HG02938 (cell line): ENCODE measurements around the gene MAGI1.

Source experiments
- ATAC-seq: cut with Tn5 transposase; IDR thresholded peaks from one replicate; pipeline ENCODE4 v1.9.1; 2021; ENCODE audit warnings: mild to moderate bottlenecking, moderate library complexity; ENCODE audit not compliant: unreplicated experiment

MAGI1 gene

DNA sequence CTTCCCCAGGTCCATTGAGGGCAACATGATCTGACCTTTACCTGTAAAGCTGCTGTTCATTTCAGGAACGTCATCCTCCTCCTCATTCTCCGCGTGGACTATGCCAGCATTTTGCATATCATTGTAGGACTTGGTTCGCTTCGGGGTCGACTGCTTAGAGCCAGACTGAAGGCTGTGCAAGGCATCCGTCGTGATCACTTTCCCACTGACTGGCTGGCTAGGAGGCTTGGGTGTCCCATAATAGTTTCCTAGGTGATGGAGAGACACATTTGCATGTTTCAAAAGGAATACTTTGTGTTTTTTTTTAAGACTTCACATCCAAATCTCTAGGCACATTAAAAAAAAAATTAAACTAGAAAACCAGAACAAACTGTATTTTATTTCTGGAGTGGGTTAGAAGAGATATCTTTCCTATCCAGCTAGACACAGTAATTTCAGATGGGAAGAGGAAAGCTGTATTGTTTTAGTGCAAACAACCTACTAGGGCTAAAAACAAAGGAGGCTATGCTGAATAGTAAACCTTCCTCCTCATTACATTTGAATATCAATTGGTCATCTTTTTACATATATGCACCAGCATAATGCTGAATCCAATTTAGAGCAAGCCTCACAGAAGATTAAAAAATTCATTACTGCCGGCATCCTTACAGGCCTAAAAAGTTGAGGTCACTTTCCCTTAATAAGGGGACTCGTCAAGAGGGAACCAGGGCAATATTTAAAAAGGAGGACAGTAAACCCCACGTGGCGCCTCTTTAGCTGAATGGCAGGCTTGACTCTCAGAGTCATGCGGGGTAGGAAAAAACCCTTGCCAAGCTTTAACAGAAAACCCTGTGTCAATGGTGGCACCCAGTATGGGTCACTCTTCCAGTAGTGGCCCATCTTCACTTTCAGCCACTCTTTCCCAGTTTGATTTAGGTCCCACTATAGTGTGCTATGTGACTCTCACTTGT is 559.9 kb downstream of the MAGI1 start:
- ATAC-seq, result no peak

DNA sequence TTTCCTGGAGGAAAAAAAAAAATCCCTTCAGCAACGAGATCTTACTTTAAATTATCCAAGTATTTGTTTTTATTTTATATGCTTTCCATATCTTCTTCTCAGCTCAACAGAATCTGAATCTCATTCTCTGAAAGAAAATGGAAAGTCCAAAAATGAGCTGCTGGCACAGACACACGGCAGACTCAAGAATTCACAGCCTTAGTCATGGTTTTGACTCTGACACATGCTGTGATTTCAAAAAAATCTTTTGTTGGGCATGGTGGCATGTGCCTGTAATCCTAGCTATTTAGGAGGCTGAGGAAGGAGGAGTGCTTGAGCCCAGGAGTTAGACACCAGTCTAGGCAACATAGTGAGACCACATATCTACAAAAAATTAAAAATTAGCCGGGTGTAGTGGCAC is 565.0 kb downstream of the MAGI1 start:
- no peak for ATAC-seq

DNA sequence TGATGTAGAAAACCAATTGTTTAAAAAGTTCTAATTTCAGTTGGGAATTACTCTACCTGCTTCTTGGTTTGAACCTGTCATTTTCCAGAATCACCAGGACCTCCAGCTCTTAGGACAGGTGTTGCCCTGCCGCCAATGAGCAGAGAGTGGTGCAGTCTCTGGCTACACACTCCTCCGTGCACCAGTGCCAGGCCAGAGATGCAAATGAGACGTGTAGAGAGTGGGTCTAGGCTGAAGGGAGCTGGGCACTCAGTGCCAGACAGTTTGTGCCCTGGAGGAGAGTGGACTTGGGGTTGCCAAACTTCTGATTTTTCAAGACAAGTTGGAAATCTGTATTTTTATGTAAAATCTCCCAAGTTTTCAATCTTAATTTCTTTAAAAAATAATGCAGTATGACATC is 566.2 kb downstream of the MAGI1 start:
- no peak for ATAC-seq

DNA sequence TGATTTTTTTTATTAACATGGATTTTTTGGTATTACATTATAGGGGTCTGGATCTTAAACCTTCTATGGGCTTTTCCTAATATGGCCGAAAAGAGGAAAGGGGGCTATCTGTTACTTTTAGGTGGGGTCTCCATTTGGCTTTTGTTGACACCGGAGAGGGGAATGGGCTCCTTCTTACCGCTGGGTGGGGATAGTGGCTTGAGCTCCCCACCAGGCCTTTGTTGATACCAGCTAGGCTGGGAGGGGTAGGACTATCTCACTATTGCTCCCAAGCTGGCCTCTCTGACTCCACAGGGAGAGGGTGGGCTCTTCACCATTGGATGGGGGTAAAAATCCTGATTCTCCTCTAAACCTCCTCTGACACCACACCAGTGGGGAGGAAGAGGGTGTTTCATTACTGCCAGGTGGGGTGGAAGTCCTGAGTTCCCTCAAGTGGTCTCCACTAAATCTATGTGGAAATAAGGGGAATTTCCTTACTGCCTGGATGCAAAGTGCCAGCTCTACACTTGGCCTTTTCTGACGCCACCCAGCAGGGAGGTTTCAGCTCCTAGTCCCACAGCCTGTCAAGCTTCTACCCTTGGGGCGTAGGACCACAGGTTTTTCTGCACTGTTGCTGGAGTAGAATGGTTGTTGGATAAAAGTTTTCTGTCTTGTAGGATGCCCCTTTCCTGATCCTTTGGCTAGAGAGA is 572.3 kb downstream of the MAGI1 start:
- ATAC-seq, result no peak

DNA sequence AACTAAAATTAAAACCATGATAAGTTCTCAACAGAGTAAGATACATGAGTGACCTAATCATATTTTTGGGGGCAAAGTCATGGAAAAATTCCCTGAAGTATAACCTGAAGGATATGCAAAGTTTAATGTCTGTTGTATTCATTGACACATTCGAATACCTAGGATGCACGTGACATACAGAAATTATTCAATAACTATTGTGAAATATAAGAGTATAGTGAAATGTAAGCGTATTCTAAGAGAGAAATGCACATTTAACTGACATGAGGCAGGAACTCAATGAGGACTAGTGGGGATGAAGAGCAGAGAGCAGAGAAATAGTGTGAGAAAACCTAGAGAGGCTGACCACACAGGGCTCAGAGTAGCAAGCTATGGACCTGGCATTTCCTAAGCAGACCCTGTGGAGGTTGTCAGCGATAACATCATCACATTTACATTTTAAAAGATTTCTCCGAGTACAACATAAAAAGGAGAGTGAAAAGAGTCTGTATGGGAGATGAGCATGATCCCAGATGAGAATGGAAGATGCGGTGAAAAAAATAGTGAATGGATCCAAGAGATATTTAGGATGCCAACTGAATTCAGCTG is 588.8 kb downstream of the MAGI1 start:
- ATAC-seq, result no peak

DNA sequence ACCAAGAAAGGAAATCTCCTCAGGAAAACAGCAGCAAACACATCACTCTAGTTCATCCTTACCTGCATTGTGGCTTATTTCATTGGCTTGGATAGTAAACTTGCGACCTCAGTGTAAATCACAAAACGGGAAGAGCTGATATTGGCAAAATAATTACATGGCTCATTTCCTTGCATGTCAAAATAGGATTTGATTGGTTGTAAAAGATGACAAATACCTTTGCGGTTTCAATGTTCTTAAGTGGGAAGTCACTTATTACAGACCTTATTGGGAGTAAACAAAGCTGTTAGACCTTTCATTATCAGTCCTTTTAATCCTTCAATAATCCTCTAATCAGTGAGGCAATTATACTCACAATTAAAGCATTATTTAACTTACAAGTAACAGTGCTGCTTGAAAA is 590.6 kb downstream of the MAGI1 start:
- ATAC-seq, result no peak

DNA sequence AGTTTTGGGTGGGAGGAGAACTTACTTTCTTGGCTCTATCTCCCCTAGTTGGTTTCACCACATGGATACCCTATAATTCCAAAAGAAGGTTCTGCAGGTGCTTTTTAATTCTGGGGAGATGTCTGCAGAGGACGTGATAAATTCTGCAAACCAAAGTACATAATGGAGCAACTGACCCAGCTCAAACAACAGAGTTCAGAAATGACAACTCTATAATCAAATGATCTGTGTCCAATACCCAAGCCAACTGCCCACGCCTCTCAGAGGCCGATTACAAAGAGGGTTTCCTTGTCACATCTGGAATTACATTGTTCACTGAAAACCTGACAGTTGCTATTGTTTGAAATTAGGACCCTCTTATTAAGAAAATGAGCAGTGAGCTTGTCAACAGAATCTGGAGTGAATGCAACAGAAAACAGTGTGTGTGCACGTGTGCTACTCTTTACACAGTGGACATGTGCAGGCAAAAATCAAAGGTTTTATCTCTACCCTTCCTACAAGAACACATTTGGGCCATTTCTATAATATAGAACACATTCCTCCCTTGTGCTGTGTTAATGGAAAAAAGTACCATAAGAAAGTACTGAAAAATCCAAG is 593.0 kb downstream of the MAGI1 start:
- no peak for ATAC-seq

DNA sequence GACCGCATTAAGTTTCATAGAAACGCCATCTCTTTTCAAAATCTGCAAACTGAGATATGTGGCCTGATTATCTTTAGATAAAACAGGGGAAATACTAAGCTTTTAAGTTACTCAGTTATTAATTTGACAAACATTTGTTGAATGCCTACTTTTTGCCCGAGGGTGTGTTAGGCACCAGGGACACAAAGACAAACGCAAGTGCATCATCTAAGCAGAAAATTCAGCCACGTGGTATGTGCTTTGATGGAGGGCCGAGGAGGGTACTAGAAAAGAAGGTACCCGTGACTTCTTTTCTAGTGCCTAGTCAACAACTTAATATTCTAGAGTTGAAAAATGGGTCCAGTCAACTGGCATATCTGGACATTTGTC is 594.3 kb downstream of the MAGI1 start:
- ATAC-seq, result no peak

DNA sequence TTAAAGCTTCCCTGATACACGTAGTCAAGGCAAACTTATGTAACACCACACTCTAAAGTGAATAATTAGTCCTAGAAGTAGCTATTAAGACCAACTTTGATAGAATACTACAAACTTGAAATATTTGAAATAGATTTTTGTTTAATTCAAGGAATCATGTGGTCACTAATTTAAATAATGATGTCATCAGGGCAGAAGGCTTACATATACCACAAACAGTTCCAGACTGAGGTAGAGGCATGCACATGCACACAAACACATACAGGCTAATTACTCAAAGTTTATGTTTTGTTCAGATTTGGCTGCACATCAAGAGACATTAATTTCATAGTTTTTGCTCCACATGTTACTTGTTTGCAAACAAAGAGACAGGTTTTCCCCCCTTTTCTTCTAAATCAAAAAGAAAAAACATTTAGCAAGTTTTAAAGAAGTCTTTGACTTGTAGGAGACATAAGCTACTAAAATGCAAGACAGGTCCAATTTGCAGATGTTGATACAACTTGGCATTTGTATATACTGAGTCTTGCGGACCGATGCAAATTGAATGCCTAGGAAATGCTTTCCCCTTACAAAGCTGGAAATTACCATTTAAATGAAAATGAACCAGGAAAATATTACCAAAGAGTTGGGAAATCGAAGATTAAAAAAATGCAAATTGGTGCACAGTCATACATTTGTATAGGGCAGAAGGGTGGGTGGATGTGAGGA is 594.8 kb downstream of the MAGI1 start:
- no peak for ATAC-seq

DNA sequence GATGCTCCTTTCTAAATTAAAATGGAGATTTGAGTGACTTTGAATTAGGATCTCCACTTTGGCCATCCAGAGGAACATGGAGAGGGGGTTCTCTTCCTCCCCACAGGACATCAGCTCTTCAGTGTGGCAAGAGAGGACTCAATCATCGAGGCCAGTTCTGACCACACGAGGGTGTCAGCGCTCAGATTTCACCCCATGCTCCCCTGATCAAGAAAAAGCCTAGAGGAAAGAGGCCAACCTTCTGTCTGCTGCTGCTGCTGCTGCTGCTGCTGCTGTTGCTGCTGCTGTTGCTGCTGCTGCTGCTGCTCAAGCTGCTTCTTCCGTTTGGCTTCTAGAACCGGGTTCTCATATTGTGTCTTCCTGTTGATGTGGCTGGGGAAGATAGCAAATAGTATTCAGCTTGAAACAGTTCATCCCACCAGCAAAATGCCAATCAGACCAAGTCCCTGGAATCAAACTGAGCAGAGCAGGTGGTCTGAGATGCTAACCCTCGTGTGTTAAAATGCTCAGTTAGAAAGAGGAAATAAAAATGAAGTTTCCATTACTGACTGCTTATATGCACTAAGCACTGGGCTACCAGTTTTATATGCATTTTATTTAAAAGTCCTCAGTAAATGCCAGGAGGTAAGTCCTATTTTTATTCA is 599.0 kb downstream of the MAGI1 start:
- ATAC-seq, result no peak

DNA sequence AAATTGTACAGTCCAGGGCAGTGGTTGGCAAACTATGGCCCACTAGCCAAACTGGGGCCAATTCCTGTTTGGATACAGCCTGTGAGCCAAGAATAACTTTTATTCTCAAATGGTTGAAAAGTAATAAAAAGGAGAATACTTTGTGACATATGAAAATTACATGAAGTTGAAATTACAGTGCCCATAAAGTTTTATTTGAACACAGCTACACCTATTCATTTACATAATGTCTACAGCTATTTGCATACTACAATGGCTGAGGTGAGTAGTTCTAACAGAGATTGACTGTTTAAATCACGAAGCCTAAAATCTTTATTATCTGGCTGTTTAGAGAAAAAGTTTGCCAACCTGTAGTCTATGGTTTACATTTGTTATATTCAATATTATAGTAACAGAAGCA is 600.1 kb downstream of the MAGI1 start:
- no peak for ATAC-seq

DNA sequence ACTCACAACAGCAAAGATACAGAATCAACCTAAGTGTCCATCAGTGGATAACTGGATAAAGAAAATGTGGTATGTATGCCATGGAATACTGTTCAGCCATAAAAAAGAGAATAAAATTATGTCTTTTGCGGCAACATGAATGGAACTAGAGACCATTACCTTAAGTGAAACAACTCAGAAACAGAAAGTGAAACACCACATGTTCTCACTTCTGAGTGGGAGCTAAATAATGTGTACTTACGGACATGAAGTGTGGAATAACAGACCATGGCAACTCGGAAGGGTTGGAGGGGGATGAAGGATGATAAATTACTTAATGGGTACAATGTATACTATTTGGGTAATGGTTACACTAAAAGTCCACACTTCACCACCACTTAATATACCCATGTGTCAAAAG is 600.6 kb downstream of the MAGI1 start:
- no peak for ATAC-seq

DNA sequence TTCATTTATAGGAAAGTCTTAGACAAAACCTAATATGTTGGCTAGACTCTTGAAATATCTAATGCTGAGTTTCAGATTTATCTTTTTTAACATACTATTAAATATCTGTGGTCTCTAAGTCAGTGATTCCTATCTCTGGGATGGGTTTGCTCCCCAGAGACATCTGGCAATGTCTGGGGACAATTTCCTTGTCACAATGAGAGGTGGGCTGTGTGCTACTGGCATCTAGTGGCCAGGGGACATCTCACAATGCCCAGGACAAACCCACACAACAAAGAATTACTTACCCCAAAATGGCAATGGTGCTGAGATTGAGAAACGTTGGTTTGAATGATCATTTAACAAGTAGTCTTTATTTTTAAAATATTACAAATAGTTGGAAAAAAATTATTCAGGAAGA is 602.1 kb downstream of the MAGI1 start:
- ATAC-seq, result no peak

DNA sequence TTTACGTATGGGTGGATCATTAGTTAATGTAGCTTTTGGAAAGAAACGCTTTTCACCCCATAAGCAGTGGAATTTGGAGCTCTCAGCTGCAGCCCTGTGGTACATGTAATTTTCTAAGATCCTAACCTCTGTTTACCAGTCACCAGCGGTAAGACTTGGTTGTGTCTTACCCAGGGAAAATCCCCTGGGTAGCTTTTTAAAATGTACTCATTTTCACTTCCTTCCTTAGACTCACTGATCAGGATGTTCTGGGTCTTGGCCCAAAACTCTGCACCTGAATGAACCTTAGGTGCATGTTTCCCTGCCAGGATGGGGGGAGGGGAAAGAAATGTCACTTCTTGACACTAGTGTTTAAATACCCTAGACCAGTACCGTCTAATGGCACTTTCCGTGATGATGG is 605.2 kb downstream of the MAGI1 start:
- ATAC-seq, result no peak

DNA sequence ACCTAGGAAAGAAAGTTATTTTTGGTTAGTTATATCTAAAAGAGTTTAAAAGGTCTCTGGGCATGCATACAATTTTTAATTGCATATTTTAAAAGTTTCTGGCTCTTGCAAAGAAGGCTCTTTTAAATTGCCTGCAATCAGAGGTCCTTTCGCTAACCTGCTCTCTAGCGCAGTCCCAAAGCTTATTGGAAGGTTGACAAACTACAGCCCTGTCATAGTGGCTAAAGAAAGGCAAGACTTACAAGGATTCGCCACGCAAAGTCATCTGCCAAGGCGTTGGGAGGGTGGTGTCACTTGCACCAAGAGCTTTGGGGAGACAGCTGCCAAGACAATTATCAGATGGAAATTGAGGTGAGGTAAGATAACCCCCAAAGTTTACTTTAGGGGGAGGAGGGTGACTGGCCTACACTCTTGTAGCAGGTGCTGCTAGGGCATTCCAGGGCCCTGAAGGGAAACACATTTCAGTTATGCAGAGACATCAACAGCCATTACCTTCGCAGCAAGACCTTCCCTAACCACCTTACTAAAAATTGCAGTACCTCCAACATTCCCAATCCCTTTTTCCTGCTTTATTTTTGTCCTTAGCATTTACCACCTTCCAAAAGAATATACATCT is 606.2 kb downstream of the MAGI1 start:
- no peak for ATAC-seq

DNA sequence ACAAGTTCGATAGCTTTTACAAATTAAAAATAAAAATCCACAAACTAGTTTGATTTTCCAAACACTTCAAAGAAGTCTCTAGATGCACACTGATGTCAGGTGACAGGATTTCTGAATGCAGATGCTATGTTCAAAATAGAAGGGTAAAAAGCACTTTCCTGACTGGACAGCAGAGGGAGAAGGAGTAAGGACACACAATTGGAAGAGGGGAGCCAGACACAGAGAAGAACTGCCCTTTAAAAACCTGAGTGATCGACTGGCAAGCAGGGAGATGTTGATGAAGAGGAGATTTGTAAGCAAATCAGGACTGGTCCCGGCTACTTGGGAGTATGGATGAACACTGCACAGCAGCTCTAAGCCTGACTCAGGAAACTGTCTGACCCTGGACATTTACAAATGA is 612.8 kb downstream of the MAGI1 start:
- ATAC-seq, result no peak

DNA sequence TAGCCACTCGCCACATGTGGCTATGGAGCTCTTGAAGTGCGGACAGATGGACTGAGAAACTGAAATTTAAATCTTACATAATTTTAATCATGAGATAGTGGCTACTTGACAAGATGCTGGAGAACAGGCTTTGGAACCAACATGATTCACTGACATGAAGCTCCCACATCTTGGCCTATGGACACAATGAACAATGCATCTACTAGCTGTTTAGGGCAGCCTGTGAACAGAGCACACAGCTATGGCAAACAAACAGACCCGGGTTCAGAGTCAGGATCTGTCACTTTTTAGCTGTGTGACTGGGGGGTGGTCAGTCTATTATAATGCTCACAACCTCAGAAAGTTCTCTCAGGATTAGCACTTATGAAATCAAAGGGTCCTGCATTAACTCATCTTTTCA is 616.6 kb downstream of the MAGI1 start:
- ATAC-seq, result no peak

DNA sequence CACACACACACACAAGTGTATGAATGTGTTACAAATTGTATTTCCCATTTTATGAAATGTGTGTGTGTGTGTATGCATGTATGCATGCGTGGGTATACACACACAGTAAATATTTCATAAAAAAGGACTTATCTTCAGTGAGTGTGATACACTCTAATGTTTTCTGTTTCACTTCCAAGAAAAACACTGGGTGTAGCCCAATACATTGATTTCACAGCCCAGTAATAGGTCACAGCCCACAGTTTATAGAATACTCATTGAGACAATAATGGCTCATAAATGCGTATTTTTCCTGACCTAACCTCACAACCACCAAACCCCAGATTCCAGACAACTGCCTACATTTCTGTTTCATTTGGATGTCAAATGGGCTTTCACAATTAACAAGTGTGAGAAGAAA is 619.5 kb downstream of the MAGI1 start:
- ATAC-seq, result no peak

DNA sequence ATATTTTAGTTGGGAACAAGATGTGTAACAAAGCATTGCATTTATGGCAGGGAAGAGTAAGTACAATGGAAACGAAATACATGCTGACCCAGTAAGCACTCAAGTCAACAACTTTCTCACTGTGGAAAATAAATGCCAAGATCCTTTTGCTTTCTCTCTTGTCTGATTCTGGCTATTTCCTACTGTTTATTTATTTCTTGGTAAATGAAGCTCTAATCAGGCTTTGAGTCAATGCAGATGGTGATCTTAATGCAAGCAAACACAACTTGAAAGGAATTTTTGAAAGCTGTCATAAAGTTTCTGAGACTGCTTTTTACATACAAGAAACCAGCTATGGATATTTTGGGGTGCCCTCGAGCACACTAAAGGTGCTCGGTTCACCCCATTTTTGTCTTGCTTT is 624.8 kb downstream of the MAGI1 start:
- no peak for ATAC-seq

DNA sequence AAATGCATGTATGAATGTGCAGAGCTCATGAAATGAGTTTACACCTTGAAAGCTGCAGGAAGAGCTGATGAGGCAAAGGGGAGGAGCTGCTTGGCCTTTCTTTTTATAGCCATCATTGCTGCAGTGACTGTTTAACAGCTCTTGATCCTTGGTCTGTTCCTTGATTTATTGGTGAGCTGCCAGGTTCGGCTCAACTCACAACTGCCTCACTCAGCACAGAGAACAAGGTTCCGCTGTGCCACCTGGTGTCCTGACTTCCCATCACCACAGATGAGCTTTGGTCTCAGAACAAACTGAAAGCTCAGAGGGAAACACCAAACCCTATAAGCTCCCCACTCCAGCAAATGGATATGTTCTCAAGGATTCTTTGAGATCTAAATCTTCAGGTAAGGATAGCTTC is 626.1 kb downstream of the MAGI1 start:
- no peak for ATAC-seq
